Activated CD4-positive, alpha-beta T cell treated with anti-CD3 and anti-CD28 coated beads for 48 hours (primary cell): ENCODE results near the gene GP9.
"Not testable (repeated sequence)": the region's sequence is repeated elsewhere in the genome, so short reads cannot be mapped to it uniquely, and the experiment has no call there.

Source experiments
- DNase-seq: peaks from one replicate; pipeline ENCODE4 v3.0.0-alpha.2; 2020

GP9 gene

DNA sequence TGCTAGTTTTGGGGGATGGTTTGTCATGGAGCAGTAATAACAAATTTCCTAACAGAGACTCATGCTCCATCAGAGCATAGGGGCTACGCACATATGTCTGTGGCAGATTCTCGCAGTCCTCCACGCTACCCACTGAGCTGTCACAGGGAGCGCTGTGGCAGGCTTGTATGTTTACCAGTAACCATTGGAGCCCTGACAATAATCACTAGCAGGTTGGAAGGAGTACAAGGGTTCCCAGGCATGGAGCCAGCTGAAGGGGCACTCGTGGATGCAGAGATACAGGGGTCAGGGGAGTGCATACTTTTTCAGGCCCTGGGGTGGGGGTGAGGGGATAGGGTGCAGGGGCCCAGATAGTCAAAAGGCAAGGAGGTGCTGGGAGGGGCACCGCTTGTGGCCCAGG, 7.9 kb upstream of the GP9 start:
- DNase-seq: no peak

DNA sequence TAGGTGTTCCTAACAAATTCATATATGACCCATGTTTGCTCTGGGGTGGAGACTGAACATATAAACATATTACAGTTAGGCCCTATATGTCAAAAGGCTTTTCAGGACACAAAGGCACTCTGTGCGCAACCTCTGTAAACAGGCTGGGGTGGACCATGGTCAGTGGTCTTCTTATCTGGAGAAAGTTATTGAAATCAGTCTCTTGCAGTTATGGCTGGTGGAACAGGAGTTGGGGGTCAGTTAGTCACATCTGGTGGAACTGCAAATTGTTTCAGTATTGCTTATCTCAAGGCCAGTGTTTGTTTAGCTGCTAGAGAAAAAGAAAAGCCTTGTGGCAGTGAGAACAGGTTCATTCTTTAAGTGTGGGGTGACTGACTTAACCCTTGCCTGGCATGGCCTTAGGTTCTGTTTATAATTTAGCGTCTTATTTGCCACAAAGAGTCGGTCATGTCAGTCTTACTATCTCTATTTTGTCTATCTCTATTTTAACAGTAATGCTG, 5.9 kb upstream of the GP9 start:
- DNase-seq: no peak

DNA sequence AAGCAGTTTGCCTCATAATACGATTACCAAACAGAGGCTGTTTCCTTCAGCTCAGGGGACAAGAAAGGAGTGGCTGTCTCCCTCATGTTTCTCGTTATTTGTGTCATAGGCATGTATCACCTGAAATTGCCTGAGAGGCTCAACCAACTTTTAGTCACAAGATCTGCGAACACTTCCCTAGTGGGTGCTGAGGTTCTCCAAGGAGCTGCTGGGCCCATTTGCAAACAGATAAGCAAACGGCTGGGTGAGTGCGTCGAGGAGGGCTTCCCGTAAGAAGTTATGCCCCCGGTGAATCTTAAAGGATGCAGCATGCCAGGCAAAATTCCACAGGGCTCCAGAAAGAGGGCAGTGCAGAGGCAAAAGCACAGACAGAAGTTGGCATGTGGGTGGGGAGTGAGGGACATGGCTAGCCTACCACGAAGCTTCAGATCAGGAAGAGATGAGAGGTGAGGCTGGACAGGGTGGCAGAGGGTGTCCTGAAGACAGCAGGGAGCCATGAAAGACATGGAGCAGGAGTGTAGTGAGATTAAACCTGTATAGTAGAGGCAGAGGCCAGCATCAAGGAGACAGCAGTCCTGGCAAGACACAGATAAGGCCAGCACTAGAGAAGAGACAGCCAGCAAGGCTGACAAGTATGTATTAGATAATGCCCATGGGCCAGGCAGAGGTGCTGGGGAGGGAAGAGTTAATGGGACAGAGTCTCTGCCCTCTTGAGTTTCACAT, 4.0 kb upstream of the GP9 start:
- no peak for DNase-seq

DNA sequence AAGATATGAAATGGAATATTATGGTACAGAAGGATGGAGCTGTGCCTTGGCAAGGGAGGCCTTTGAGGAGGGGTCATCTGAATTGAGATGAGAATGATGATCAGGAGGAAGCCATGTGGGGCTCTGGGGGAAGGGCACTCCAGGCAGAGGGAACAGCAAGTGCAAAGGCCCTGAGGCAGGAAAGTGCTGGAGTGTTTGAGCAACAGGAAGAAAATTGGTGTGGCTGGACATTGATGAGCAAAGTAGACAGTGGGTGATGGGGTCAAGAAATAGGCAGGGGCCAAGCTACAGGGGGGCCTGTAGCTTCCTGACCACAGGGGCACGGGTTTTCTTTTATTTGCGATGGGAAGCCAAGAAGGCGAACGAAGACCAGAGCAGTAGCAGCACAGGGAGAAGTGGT, 3.3 kb upstream of the GP9 start:
- no peak for DNase-seq

DNA sequence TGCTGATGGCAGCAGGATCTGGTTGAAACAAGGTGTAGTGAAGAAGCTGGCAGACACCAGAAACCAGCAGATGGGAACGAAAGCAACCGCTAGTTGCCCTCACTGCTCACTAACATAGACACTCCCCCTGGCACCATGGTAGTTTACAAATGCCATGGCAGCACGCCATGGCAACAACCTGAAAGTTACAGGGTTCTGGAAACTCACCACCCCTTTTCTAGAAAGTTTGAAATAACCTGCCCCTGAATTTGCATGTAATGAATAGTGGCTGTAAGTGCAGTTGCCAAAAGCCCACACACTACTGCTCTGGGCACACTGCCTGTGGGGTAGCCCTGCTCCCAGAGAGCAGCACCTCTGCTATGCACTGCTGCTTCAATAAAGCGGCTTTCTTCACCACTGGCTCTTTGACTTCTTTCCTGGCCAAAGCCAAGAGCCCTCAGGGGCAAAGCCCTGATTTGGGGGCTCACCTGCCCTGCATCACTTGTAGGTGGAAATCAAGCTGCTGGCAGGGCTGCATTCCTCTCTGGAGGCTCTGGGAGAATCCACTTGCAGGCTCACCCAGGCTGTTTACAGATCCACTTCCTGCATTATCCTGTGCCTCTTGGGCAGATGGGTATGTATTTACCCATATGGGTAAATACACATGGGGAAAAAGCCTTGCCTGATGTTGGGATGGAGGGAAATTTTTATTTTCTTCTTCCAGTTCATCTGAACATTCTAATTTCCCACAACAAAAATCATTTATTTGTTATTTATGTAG, 2.0 kb upstream of the GP9 start:
- peak; percentile 17 for DNase-seq

DNA sequence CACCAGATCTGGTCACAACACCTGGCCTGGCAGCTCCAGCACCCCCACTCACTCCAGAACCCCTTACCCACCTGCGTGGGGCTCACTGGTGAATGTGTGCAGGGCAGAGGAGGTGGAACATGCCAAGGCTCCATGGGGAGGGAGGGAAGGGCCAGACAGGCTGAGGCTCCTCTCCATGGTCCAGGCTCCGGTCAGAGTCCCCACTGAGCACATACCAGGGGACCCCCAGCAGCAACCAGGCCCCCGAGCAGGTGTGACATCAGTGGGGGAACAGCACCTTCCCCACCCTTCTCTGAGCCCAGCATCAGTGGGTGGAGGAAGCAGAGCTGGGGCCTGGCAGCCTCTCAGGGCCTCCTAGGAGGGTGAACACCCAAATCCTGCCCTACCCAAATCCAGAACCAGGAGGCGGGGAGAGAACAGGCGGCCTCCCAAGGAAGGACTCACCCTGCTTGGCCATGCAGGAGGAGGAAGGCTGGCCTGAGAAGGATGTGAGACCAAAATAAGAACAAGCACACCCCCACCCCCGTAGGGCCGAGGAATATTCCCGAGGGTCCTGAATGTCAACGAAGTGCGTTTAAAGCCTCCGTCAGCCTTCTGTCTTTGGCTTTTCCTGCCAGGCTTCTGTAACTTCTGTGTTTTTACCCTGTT, 1.1 kb upstream of the GP9 start:
- DNase-seq: no peak

DNA sequence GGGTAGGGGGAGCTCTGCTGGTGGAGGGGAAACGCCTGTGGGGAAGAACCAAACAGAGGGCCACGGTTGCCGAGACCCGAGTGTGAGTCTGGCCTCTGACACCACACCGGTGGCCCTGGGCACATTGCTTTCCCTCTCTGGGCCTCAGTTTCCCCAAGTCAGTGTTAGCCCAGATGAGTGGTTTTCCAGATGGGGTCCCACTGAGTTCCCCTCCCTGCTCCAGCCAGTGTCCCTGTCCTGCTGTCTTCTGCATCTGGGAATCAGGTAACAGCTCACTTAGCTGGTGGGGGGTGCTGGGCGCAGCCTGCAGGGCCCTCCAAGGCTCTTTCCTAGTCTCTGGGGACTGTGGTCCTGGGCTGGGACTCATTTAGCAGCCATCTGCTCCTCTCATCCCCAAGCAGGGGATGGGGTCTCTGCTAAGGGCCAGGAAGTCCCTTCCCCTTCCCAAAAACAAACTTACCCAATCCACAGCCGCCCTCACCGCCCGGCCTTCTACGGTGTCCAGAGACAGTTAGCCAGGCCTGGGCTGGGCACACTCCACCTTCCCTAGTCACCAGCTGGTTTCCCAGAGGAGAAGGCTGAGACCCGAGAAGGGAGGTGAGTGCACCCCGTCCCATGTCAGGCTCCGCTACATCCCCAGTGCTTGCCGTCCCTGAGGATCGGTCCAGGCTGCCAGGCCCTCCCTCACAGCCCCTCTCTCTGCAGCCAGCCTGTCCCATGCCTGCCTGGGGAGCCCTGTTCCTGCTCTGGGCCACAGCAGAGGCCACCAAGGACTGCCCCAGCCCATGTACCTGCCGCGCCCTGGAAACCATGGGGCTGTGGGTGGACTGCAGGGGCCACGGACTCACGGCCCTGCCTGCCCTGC, 676 bp downstream of the GP9 start:
- DNase-seq: no peak

DNA sequence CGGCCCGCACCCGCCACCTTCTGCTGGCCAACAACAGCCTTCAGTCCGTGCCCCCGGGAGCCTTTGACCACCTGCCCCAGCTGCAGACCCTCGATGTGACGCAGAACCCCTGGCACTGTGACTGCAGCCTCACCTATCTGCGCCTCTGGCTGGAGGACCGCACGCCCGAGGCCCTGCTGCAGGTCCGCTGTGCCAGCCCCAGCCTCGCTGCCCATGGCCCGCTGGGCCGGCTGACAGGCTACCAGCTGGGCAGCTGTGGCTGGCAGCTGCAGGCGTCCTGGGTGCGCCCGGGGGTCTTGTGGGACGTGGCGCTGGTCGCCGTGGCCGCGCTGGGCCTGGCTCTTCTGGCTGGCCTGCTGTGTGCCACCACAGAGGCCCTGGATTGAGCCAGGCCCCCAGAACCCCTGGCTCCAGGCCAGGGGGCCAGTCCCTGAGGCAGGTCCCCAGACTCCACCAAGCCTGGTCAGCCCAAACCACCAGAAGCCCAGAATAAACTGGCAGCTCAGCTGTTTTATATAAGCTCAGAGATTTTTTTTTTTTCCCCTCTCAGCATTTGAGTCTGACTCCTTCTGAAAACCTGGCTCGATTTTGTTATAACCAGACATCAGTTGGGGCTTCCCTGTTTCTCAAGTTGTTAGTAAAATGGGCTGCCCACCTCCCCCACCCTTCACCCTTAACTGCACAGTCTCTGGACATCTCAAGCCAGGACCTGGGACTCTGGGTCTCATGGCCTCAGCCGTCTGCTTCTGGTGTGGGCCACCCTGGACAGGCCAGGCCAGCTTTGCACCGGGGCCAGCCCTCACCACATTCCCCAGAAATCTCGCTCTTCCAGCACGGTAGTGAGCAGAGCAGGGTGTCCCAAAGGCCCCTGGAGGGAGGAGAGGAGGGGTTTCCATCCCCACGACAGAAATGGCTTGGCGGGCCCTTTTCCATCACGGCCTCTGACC, 1.6 kb downstream of the GP9 start:
- DNase-seq: no peak

DNA sequence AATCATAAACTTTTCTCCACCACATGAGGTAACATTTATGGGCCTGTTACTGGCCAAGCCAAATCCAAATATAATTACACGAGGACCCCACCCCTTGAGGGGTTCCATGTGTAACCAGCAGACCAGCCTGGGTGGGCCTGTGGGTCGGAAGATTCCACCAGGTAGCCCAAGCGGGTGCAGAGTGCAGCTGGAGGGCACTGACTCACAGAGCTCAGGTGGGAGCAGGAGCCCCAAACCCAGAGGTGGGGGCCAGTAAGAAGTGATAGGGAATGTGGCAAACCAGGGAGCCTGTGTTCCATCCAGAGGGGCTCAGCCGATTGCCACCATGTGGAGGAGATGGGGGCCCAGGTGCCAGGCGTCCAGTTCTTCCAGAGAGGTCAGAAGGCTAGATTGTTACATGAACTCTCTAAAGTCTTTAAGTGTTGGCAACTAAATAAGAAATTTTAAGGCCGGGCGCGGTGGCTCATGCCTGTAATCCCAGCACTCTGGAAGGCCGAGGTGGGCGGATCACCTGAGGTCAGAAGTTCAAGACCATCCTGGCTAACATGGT, 2.6 kb downstream of the GP9 start:
- DNase-seq: no peak

DNA sequence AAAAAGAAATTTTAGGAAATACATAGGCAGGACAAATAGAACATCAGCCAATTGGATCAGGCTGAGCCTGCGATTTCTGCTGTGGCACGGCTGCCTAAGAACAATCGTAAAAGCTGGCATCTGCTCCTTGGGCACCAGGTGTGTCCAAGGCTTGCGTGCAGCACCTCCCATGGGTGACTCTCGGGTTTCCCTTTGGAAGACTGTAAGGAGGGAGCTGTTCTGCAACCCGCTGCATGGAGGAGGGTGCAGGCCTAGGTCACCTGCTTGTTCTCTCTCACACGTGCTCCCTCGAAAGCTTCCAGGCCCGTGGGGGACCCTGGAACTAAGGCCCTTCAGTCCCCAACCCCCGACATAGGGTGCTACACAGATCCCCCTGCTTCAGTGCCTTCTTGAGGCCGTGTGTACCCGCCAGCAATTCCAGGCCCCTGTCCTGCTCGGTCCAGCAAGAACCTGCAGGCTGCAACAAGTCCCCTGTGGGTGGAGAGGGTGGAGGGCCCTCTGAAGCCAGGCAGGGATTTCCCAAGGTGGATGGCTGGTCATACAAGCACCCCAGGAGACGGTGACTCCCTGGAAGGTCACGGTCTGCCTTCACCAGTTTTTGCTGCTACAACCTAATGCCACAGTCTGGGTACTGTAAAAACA, 3.4 kb downstream of the GP9 start:
- no peak for DNase-seq

DNA sequence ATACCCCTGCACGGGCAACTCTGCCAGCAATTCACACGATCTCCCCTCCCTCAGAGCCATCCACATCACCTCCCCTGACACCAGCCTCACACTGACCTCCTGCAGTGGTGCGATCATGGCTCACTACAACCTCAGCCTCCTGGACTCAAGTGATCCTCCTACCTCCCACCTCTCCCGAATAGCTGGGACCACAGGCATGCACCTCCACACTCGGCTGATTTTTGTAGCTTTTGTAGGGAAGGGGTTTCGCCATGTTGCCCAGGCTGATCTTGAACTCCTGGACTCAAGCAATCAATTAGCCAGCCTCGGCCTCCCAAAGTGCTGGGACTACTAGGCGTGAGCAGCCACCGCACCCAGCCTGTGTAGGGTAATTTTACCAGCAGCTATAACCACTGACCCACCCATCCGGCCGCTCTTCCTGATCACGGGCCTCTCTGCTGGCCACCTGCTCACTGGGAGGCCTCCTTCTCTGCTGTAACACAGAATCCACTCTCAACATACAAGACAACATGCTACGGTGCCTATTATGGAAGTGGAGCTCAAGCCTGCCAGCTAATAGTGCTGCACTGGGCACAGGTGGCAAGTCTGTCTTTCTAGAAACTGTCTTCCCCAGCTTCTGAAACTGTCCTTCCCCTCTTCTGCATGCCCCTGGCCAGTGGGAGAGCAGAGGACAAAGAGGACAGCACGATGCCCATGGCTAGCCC, 4.6 kb downstream of the GP9 start:
- no peak for DNase-seq

DNA sequence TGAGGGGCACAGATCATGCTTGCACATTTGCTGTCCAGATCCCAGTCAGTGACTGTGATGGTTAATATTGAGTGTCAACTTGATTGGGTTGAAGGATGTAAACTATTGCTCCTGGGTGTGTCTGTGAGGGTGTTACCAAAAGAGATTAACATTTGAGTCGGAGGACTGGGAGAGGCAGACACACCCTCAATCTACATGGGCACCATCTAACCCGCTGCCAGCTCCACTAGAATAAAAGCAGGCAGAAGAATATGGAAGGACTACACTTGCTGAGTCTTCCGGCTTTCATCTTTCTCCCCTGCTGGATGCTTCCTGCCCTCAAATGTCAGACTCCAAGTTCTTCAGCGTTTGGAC, 5.1 kb downstream of the GP9 start:
- no peak for DNase-seq

DNA sequence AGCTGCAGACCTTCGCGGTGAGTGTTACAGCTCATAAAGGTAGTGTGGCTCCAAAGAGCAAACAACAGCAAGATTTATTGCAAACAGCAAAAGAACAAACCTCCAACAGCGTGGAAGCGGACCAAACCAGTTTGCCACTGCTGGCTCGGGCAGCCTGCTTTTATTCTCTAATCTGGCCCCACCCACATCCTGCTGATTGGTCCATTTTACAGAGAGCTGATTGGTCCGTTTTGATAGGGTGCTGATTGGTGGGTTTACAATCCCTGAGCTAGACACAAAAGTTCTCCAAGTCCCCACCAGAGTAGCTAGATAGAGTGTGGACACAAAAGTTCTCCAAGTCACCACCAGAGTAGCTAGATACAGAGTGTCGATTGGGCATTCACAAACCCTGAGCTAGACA, 7.1 kb downstream of the GP9 start:
- peak; percentile 53 for DNase-seq

DNA sequence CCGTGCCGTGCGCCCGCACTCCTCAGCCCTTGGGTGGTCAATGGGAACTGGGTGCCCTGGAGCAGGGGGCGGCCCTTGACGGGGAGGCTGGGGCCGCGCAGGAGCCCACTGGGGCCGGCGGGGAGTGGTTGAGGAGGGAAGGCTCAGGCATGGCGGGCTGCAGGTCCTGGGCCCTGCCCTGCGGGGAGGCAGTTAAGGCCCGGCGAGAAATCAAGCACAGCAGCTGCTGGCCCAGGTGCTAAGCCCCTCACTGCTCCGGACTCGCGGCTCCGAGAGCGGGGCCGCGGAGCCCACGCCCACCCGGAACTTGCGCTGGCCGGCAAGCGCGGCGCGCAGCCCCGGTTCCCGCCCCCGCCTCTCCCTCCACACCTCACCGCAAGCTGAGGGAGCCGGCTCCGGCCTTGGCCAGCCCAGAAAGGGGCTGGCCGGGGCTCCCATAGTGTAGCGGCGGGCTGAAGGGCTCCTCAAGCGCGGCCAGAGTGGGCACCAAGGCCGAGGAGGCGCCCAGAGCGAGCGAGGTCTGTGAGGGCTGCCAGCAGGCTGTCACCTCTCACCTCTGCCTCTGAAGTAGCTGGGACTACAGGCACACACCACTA, 7.8 kb downstream of the GP9 start:
- peak; percentile 13 for DNase-seq

DNA sequence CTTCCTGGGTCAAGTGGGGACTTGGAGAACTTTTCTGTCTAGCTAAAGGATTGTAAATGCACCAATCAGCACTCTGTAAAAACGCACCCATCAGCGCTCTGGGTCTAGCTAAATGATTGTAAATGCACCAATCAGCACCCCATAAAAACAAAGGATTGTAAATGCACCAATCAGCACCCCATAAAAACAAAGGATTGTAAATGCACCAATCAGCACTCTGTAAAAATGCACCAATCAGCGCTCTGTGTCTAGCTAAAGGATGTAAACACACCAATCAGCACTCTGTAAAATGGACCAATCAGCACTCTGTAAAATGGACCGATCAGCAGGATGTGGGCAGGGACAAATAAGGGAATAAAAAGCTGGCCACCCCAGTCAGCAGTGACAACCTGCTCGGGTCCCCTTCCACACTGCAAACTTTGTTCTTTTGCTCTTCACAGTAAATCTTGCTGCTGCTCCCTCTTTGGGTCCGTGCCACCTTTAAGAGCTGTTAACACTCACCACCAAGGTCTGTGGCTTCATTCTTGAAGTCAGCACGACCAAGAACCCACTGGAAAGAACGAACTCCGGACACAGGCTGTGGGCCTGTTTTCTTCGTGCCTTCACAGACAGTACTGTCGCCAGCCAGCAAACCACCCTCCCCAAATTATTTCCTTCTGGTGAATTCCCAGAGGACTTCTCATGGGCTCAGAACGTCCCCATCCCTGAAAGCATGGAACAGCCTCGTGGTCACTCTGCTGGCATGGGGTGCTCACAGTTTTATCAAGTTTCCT, 8.9 kb downstream of the GP9 start:
- not testable (repeated sequence) for DNase-seq

DNA sequence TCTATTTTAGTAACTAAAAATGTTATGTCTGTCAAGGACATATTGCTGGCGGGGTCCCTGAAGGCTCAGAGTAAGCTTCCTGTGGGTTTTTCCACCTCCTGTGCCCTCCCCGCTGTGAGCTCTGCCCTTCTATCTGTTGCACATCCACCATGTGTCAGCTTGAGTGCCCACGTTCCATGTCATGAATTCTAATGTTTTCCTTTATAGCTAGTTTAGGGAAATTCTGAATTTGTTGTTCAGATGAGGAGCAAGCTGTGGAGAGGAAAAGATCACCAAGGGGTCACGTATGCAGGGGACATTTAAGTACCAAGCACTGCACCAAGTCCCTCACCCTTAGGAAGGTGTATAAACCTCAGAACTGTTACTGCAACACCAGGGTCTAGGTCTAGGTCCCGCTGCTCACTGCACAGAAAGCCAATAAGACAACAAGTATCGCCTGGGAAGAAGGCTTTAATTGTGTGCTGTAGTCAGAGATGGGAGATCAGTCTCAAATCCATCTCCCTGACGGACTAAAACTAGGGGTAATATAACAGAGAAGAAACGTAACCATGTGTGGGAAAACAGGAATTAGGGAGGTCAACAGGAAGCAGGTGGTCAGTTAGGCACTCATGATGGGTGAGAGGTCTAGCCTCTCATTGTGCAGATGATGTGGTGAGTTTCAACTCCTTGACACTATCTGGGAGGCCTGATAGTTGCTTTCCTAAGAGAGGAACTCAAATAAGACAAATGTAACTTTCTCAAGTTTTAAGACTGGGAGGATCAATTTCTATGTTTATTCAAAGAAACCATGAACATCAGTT, 9.7 kb downstream of the GP9 start:
- no peak for DNase-seq

DNA sequence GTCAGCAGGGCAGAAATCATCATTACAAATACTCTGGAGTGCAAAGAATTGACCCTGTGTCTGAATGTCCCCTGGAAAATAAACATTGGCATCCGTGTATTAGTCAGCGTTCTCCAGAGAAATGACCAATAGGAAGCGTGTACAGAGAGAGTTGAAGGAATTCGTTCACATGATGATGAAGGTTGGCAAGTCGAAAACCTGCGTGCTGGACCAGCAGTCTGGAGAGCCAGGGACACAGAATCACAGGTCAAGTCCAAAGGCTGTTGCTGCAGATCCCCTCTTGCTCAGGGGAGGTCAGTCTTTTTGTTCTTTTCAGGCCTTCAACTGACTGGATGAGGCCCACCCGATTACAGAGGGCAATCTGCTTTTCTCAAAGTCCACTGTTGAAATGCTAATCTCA, 16.6 kb downstream of the GP9 start:
- DNase-seq: no peak

DNA sequence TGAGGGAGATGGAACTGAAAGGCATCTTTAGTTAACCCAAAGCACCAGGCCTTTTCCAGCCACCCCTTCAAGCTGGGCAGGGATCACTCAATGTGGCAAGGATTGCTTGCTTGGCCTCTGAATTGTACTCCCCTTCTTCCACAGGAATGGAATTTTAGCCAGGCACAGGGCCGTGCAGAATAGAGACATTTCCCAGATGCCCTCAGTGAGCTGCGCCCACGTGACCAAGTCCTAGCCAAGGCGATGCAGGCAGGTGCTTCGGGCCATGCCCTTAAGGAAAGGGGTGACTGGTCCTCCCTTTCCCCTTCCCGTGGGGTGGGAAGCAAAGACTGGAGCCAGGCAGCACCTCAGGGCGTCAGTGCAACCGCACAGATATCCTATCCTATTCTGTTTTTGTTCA, 17.9 kb downstream of the GP9 start:
- no peak for DNase-seq
